Stimulated activated CD4-positive, alpha-beta T cell treated with anti-CD3 and anti-CD28 coated beads, Interleukin-2, amount 100 ng/mL, for 4 hours (primary cell): Measurements from ENCODE around the gene TEKT3.

Source experiments
- DNase-seq: peaks from one replicate; pipeline ENCODE4 v3.0.0-alpha.2; 2020; ENCODE audit warnings: low read depth

The TEKT3 gene

GRCh38 chr17:15291674-15292361, 49.6 kb downstream of the TEKT3 start:
- no peak for DNase-seq

GRCh38 chr17:15290605-15291004, 50.8 kb downstream of the TEKT3 start:
- DNase-seq: no peak

DNA sequence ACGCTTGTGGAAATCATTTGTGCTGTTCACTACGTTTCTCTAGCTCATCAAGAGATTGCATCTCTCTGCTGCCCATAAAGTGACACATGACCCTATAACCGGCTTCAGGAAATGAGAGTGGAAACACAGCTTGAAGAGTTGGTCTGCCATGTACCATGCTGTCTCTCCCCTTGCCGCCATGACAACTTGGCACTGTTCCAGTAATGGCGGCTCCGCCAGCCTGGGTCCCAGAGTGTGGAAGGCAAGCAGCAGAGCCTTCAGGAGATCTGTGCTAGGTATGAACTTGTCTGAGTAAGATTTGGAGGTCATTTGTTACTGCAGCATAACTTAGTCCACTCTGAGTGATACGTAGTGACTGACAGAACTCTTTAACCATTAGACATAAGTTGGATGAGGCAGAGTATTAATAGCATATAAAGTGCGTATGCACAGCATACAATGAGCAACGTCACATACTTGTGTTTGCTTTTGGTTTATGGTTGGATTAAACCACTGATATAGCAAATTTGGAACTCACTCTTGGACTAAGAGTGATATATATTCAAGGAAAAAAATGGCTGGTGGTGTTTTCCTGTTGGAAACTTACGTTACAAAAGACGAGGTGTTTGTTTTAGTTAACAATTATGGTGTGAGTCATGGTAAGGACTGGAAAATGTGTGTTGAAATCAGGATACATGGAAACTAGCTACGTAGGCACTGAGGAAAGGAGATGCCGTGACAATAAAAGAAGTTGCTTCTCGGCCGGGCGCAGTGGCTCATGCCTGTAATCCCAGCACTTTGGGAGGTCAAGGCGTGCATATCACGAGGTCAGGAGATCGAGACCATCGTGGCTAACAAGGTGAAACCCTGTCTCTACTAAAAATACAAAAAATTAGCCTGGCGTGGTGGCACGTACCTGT, 51.9 kb downstream of the TEKT3 start:
- DNase-seq: no peak

- no peak for DNase-seq
These were observed 52.5 kb downstream of the TEKT3 start for GRCh38 chr17:15288859-15289258.

DNA sequence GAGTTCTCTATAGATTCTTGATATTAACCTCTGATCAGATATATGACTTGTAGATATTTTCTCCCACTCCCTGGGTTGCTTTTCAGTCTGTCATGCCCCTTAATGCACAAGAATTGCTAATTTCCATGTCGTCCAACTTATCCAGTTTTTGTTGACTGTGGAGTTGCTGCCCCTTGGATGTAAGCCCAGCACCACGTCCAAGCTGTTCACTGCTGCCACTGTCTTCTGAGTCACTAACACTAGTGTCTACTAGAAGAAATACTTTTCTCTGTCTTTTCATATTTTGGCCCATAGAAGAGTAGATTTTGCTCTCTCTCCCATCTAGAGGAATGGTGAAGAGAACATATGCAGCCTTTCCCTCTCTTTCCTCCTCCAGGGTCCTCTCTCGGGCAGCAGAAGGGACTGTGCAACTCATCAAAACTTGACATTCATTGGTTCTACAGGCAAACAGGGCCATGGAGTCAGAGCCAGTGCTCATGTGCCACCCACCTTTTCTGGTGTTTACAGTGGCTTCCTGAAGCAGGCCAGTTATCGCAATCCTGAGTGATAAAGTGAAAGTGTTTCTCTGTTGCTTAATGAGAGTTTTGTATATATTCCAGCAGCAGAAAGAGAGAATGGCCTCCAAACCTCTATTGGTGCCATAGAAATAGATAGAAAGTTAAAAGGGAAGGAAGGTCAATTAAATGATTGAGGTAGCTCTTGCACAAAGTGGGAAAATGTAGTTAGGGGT, 53.7 kb downstream of the TEKT3 start:
- no peak for DNase-seq

DNA sequence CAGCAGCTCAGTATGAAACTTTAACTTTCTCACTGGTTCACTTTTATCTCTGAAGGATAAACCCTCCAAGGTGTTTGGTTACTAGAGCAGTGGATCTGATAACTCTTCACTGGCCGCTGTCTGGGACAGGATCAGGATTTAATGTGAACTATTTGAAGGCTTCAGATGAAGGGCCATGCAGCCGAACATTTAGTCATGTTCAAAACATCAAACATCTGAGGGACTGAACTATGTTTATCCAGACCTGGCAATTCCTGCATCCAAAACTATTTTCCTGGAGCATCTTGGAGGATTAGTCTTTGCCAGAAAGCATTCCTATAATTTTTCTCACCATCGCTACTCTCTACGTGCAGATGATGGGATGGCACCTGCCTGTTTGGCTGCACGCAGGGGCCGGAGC, 55.9 kb downstream of the TEKT3 start:
- no peak for DNase-seq

GRCh38 chr17:15284537-15284936, 56.9 kb downstream of the TEKT3 start:
- no peak for DNase-seq

DNA sequence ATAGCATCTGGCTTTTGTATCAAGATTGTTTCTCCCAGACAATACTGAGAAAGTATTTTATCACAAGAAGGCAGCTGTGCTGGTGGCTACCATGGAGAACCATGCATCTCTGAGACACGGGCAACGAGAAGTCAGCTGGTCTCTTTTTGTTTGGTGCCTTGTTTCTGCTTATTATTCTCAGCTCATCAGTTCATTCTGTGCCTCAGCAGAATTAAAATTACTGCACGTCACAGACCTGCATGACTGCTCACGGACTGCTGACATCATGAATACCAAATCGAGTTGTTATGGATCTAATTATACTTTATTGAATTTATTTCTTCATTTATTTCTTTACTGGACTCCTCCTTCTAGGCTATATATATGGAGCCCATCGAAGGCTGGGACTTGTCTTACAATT, 57.3 kb downstream of the TEKT3 start:
- no peak for DNase-seq

DNA sequence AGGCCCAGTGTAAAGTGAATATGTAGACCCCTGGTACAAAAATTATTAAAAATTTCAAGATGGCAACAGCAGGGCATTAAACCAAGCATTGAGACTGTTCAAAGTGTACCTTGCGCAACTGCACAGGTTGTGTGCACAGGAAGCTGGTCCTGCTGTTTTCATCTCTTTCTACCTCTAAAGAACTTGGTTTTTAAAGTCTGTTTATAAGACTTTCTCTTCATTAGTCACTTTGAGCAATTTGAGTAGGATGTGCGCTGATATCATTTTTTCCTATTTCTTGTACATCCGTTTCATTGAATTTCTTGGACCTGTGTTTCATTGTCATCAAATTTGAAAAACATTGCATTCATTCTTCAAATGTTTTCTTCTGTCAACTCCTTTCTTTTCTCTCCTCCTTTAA, 59.5 kb downstream of the TEKT3 start:
- DNase-seq: no peak

GRCh38 chr17:15278924-15279477, 62.4 kb downstream of the TEKT3 start:
- DNase-seq: no peak

DNA sequence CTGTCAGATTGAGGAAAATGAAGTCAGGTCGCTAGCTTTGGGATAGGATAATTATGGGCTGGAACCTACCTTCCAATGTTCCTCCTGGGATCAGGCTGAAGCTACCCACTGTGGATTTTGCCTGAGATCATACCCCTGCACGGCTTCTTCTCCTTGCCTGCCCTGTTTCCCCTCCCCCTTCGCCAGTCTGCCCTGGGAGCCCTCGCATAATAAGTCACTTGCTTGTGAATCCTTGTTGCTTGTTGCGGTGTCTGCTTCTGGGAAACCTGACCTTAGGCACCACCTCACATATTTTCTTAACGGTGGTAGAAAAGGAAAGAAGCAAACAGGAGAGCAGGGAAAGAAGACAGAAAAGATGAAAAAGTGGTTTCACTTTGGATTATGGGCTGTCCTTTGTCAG, 63.0 kb downstream of the TEKT3 start:
- DNase-seq: no peak

DNA sequence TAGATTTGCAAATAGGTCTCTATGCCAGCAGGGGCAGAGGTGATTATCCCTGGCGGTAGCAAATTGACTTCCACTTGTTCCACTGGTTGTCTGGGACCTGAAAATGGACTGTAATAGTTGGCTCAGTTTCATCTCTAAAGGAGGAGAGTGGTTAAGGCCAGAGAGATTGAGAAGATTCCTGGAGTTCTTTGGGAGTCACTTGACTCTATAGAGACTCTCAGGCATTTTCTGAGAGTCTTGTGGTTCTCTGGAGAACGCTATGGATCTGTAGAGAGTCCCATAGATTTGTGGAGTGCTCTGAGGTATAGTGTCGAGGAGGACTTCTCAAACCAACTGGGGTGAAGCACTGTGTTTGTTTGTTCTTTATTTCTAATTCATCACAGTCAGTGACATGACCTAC, 67.4 kb downstream of the TEKT3 start:
- no peak for DNase-seq

- DNase-seq: no peak
These were observed 68.1 kb downstream of the TEKT3 start for GRCh38 chr17:15273141-15273793.

GRCh38 chr17:15271741-15272140, 69.7 kb downstream of the TEKT3 start:
- no peak for DNase-seq

GRCh38 chr17:15270628-15271381, 70.6 kb downstream of the TEKT3 start:
- no peak for DNase-seq

DNA sequence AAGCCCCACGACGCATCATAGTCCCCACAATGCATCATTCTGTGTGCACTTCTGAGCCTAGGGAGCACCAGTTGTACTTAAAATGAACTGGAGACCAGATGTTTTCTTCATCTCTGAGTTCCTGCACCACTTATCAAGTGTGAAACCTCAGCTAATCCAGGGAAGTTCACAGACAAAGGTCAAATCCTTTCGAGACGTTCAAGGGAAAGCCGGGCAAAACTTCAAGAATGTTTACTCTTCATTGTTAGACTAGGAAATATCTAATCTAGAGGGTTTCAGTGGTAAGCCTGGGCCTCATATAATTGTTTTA, 71.7 kb downstream of the TEKT3 start:
- no peak for DNase-seq

- no peak for DNase-seq
These were observed 72.2 kb downstream of the TEKT3 start for GRCh38 chr17:15269087-15269779.

DNA sequence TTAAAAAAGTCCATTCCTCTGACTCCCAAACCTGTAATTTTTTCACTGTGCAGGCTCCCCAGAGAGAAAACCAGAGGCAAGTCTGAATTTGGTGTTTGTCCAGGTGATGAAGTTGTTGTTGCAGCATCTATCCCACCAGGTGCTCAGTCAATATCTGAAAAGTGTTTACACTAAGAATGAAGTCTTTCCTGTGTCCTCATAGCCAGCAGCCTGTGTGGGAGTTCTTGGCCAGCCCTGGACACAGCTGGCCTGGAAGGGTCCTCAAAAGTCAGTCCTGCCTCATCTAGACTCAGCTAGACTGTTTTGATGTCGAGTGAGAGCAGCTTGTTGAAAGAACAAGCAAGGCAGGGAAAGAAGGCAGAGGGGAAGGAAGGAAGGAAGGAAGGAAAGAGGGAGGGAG, 72.9 kb downstream of the TEKT3 start:
- DNase-seq: no peak

- no peak for DNase-seq
These were observed 73.4 kb downstream of the TEKT3 start for GRCh38 chr17:15267996-15268395.

- no peak for DNase-seq
These were observed 74.9 kb downstream of the TEKT3 start for GRCh38 chr17:15266325-15267125.
